ENCODE results near the gene MALSU1. TPM values are rescaled to one million over a fixed set of nuclear protein-coding genes. Genes with fewer than 3 reads are reported as not detected.

Gene MALSU1
- polyA plus RNA-seq, 2 of the 4 experiments (the other 2 are of a cell fraction), result 91.9 to 122 TPM

DNA sequence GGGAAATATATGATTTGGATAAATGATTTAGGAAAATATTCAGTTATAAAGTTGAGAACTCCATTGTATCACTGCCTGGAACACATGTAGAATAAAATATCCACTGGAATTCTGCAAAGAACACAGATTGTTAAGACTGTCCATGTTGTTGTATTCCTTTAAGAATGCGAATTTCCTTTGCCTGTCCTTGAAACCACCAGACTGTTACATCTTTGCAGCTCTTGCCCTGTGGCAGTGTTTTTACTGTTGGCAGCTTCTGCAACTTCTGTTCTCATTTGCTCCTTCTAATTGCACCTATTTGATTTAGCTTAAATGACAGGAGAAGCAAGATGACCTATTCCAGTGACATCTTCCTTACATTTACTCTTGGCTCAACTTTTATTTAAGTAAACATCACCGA is 39.7 kb downstream of the MALSU1 start:
- CTCF ChIA-PET, result interaction anchor here (1.6 to 3.4 kb wide), 4 partner anchors 10 to 66 kb away, joined by 3 to 13 read pairs (median 10); partner anchors contain the start of gene MALSU1
- H3K4me1 ChIP-seq, result peaks cover 27% of the 10 kb centered on the region
- no peak overlapping the region for H3K27ac ChIP-seq
- no peak overlapping the region for H3K4me2 ChIP-seq
- WGBS (ENCODE audit: missing lambda C conversion rate), result 61% methylated on average over 2 of the region's 2 CpGs
- POLR2A ChIA-PET, result interaction anchor here (1.1 kb wide), 1 partner anchor 22 kb away, joined by 3 read pairs; no protein-coding TSS in a partner anchor
- H3K9me3 ChIP-seq, result peaks cover 21% of the 10 kb centered on the region
- no peak overlapping the region for H3K4me3 ChIP-seq
- TF ChIP-seq MAFK (IDR thresholded peaks at IDR 0.05; ENCODE audit: partially characterized antibody) (no peak), HDAC2 (IDR thresholded peaks at IDR 0.05) (no peak), KDM5A (IDR thresholded peaks at IDR 0.05) (no peak), NPAS2 (CRISPR knock-in tag; IDR thresholded peaks at IDR 0.05; ENCODE audit: borderline replicate concordance) (no peak), POLR2AphosphoS2 (conservative IDR thresholded peaks at IDR 0.05; ENCODE audit: low read length) (no peak), RCOR1 (IDR thresholded peaks at IDR 0.05; ENCODE audit: low read depth, low read length) (no peak), TP53 (CRISPR knock-in tag; IDR thresholded peaks at IDR 0.05) (no peak), FOXS1 (CRISPR knock-in tag; IDR thresholded peaks at IDR 0.05) (no peak), RFX5 (IDR thresholded peaks at IDR 0.05) (no peak), EHF (CRISPR knock-in tag; IDR thresholded peaks at IDR 0.05) (no peak)
- ATAC-seq (no peak), DNase-seq (ENCODE audit: low read depth in 1 of 2, low spot score in 1 of 2) (no peak), FAIRE-seq (no peak)

GRCh38 chr7:23341846-23342598 is 42.9 kb downstream of the MALSU1 start:
- DNase-seq (ENCODE audit: low read depth in 1 of 2, low spot score in 1 of 2) (no peak), ATAC-seq (no peak), FAIRE-seq (no peak)
- CTCF ChIA-PET, result interaction anchor here (0.7 kb wide), 1 partner anchor 65 kb away, joined by 3 read pairs; no protein-coding TSS in a partner anchor
- H3K27ac ChIP-seq, result no peak overlapping the region
- 96% methylated on average over 7 of the region's 7 CpGs for WGBS (ENCODE audit: missing lambda C conversion rate)
- H3K4me2 ChIP-seq, result no peak overlapping the region
- POLR2A ChIA-PET, result no interaction called here
- no peak overlapping the region for H3K4me3 ChIP-seq
- H3K9me3 ChIP-seq, result peaks cover 15% of the 10 kb centered on the region
- TF ChIP-seq CBX8 (IDR thresholded peaks at IDR 0.05), result no peak
- TF ChIP-seq, protein P1, sequence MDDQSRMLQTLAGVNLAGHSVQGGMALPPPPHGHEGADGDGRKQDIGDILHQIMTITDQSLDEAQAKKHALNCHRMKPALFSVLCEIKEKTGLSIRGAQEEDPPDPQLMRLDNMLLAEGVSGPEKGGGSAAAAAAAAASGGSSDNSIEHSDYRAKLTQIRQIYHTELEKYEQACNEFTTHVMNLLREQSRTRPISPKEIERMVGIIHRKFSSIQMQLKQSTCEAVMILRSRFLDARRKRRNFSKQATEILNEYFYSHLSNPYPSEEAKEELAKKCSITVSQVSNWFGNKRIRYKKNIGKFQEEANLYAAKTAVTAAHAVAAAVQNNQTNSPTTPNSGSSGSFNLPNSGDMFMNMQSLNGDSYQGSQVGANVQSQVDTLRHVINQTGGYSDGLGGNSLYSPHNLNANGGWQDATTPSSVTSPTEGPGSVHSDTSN (IDR thresholded peaks at IDR 0.05), result no peak
- TF ChIP-seq EHMT2 (IDR thresholded peaks at IDR 0.05; ENCODE audit: low read depth), result no peak
- TF ChIP-seq EP300 (IDR thresholded peaks at IDR 0.05), result no peak
- TF ChIP-seq HES2 (IDR thresholded peaks at IDR 0.05), result no peak
- TF ChIP-seq ESRRA (IDR thresholded peaks at IDR 0.05; ENCODE audit: borderline replicate concordance, low read length), result no peak
- H3K4me1 ChIP-seq, result peaks cover 11% of the 10 kb centered on the region

- FAIRE-seq (no peak), ATAC-seq (no peak), DNase-seq (ENCODE audit: low read depth in 1 of 2, low spot score in 1 of 2) (no peak)
- H3K4me1 ChIP-seq, result peaks cover 22% of the 10 kb centered on the region
- no peak overlapping the region for H3K4me3 ChIP-seq
- H3K4me2 ChIP-seq, result no peak overlapping the region
- ChIA-PET POLR2A (interaction anchor here (0.6 kb wide), 1 partner anchor 159 kb away, joined by 4 read pairs; no protein-coding TSS in a partner anchor), CTCF (interaction anchor here (1.5 kb wide), 1 partner anchor 204 kb away, joined by 5 read pairs; no protein-coding TSS in a partner anchor)
- TF ChIP-seq HES2 (IDR thresholded peaks at IDR 0.05) (no peak), CHD4 (IDR thresholded peaks at IDR 0.05; ENCODE audit: borderline replicate concordance) (no peak), HMGXB4 (CRISPR knock-in tag; IDR thresholded peaks at IDR 0.05; ENCODE audit: borderline replicate concordance) (no peak), MAFK (IDR thresholded peaks at IDR 0.05; ENCODE audit: partially characterized antibody) (no peak), BHLHE40 (IDR thresholded peaks at IDR 0.05; ENCODE audit: low read depth, low read length) (no peak), CBX8 (IDR thresholded peaks at IDR 0.05) (no peak), HOXA7 (CRISPR knock-in tag; IDR thresholded peaks at IDR 0.05) (no peak), ESRRA (IDR thresholded peaks at IDR 0.05; ENCODE audit: borderline replicate concordance, low read length) (no peak), ZFP36 (IDR thresholded peaks at IDR 0.05; ENCODE audit: borderline replicate concordance, partially characterized antibody) (no peak), HDAC2 (IDR thresholded peaks at IDR 0.05) (no peak), EHF (CRISPR knock-in tag; IDR thresholded peaks at IDR 0.05) (no peak), FOSB (CRISPR knock-in tag; IDR thresholded peaks at IDR 0.05) (no peak), SMC3 (IDR thresholded peaks at IDR 0.05) (no peak), TFCP2L1 (CRISPR knock-in tag; IDR thresholded peaks at IDR 0.05) (no peak), KDM1A (IDR thresholded peaks at IDR 0.05; ENCODE audit: low read depth) (no peak), EHMT2 (IDR thresholded peaks at IDR 0.05; ENCODE audit: low read depth) (no peak)
- TF ChIP-seq, protein P1 (IDR thresholded peaks at IDR 0.05), result no peak
- TF ChIP-seq, protein P2, sequence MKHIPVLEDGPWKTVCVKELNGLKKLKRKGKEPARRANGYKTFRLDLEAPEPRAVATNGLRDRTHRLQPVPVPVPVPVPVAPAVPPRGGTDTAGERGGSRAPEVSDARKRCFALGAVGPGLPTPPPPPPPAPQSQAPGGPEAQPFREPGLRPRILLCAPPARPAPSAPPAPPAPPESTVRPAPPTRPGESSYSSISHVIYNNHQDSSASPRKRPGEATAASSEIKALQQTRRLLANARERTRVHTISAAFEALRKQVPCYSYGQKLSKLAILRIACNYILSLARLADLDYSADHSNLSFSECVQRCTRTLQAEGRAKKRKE (CRISPR knock-in tag; IDR thresholded peaks at IDR 0.05; ENCODE audit: low read depth), result no peak
- TF ChIP-seq, protein P3, sequence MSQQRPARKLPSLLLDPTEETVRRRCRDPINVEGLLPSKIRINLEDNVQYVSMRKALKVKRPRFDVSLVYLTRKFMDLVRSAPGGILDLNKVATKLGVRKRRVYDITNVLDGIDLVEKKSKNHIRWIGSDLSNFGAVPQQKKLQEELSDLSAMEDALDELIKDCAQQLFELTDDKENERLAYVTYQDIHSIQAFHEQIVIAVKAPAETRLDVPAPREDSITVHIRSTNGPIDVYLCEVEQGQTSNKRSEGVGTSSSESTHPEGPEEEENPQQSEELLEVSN (IDR thresholded peaks at IDR 0.05; ENCODE audit: borderline replicate concordance, low read depth), result no peak
- peaks cover 4% of the 10 kb centered on the region; the same call in 2 of the 3 replicates for H3K9me3 ChIP-seq
- no peak overlapping the region for H3K27ac ChIP-seq
Observed at GRCh38 chr7:23343102-23343501, 44.0 kb downstream of the MALSU1 start.
